ENCODE measurements around the gene CLDN10. TPM values are rescaled to one million over a fixed set of nuclear protein-coding genes. Genes with fewer than 3 reads are reported as not detected.
"Not testable (repeated sequence)": the region's sequence is repeated elsewhere in the genome, so short reads cannot be mapped to it uniquely, and the experiment has no call there.

Gene CLDN10
- total RNA-seq, 3 donors from 2014 or later = 0.64 to 2.0 (median 1.0) TPM

GRCh38 chr13:95508996-95509395, 43.5 kb upstream of the CLDN10 start:
- no peak overlapping the region for H3K27ac ChIP-seq
- TF ChIP-seq POLR2AphosphoS5 (IDR thresholded peaks at IDR 0.05) (no peak), POLR2A (IDR thresholded peaks at IDR 0.05) (no peak), CTCF (IDR thresholded peaks at IDR 0.05) (no peak)
- no peaks in the 10 kb centered on the region for H3K27me3 ChIP-seq
- intact Hi-C loops (cut with DNase I; ENCODE audit: low total_unique reads) = no loop called here
- DNase-seq (ENCODE audit: low spot score in 2 of 2) = no peak
- no peaks in the 10 kb centered on the region for H3K9me3 ChIP-seq
- H3K4me3 ChIP-seq = no peak overlapping the region
- no peaks in the 10 kb centered on the region for H3K4me1 ChIP-seq
- no peaks in the 10 kb centered on the region for H3K36me3 ChIP-seq

- Histone ChIP-seq H3K27me3 (no peaks in the 10 kb centered on the region), H3K9me3 (no peaks in the 10 kb centered on the region), H3K27ac (no peak overlapping the region), H3K4me3 (no peak overlapping the region), H3K4me1 (no peaks in the 10 kb centered on the region), H3K36me3 (no peaks in the 10 kb centered on the region)
- intact Hi-C loops (cut with DNase I; ENCODE audit: low total_unique reads) = no loop called here
- DNase-seq (ENCODE audit: low spot score in 2 of 2) = no peak
- no peak for TF ChIP-seq POLR2A (IDR thresholded peaks at IDR 0.05)
- no peak for TF ChIP-seq CTCF (IDR thresholded peaks at IDR 0.05)
- no peak for TF ChIP-seq POLR2AphosphoS5 (IDR thresholded peaks at IDR 0.05)
These were observed 42.8 kb upstream of the CLDN10 start for GRCh38 chr13:95509521-95510310.

GRCh38 chr13:95510950-95511349, 41.6 kb upstream of the CLDN10 start:
- intact Hi-C loops (cut with DNase I; ENCODE audit: low total_unique reads) = no loop called here
- no peak for TF ChIP-seq CTCF (IDR thresholded peaks at IDR 0.05)
- no peak for TF ChIP-seq POLR2A (IDR thresholded peaks at IDR 0.05)
- no peak for TF ChIP-seq POLR2AphosphoS5 (IDR thresholded peaks at IDR 0.05)

GRCh38 chr13:95512424-95512823, 40.1 kb upstream of the CLDN10 start:
- TF ChIP-seq POLR2AphosphoS5 (IDR thresholded peaks at IDR 0.05) = no peak
- TF ChIP-seq CTCF (IDR thresholded peaks at IDR 0.05) = no peak

More at GRCh38 chr13:95510950-95511349, 41.6 kb upstream of the CLDN10 start:
- H3K4me3 ChIP-seq = no peak overlapping the region
- H3K9me3 ChIP-seq = no peaks in the 10 kb centered on the region
- H3K4me1 ChIP-seq = no peaks in the 10 kb centered on the region
- H3K36me3 ChIP-seq = no peaks in the 10 kb centered on the region
- DNase-seq (ENCODE audit: low spot score in 2 of 2) = no peak
- no peaks in the 10 kb centered on the region for H3K27me3 ChIP-seq
- H3K27ac ChIP-seq = no peak overlapping the region

GRCh38 chr13:95512957-95513356, 39.6 kb upstream of the CLDN10 start:
- TF ChIP-seq POLR2AphosphoS5 (IDR thresholded peaks at IDR 0.05) (no peak), CTCF (IDR thresholded peaks at IDR 0.05) (no peak), POLR2A (IDR thresholded peaks at IDR 0.05) (no peak)
- DNase-seq (ENCODE audit: low spot score in 2 of 2) = no peak
- no peaks in the 10 kb centered on the region for H3K36me3 ChIP-seq
- H3K9me3 ChIP-seq = no peaks in the 10 kb centered on the region
- no peaks in the 10 kb centered on the region for H3K27me3 ChIP-seq
- intact Hi-C loops (cut with DNase I; ENCODE audit: low total_unique reads) = no loop called here
- no peaks in the 10 kb centered on the region for H3K4me1 ChIP-seq
- H3K4me3 ChIP-seq = no peak overlapping the region
- H3K27ac ChIP-seq = no peak overlapping the region

More at GRCh38 chr13:95512424-95512823, 40.1 kb upstream of the CLDN10 start:
- intact Hi-C loops (cut with DNase I; ENCODE audit: low total_unique reads) = no loop called here
- no peak overlapping the region for H3K27ac ChIP-seq
- no peaks in the 10 kb centered on the region for H3K27me3 ChIP-seq
- no peak overlapping the region for H3K4me3 ChIP-seq
- no peaks in the 10 kb centered on the region for H3K4me1 ChIP-seq
- no peak for DNase-seq (ENCODE audit: low spot score in 2 of 2)
- no peaks in the 10 kb centered on the region for H3K36me3 ChIP-seq
- no peaks in the 10 kb centered on the region for H3K9me3 ChIP-seq

GRCh38 chr13:95515606-95516005, 36.9 kb upstream of the CLDN10 start:
- H3K4me3 ChIP-seq; H3K27me3 ChIP-seq; H3K4me1 ChIP-seq; H3K9me3 ChIP-seq; intact Hi-C loops (cut with DNase I; ENCODE audit: low total_unique reads); DNase-seq (ENCODE audit: low spot score in 2 of 2); H3K27ac ChIP-seq; H3K36me3 ChIP-seq: not testable (repeated sequence)
